Testis (tissue), 3 donors: ENCODE results near the gene MYO1F. TPM values are rescaled to one million over a fixed set of nuclear protein-coding genes. Genes with fewer than 3 reads are reported as not detected.
"Not testable (repeated sequence)": the region's sequence is repeated elsewhere in the genome, so short reads cannot be mapped to it uniquely, and the experiment has no call there.

Experiments
- DNase-seq: peaks from one replicate; pipeline ENCODE4 v3.0.0-alpha.2; 2019
- H3K27ac ChIP-seq, 2 donors: fragments of 200-600 bp; sonication (generic); one replicate each; pipeline ENCODE4 v1.5.1; 2019
- H3K27me3 ChIP-seq: fragments of 200-600 bp; sonication (generic); one replicate; pipeline ENCODE4 v1.5.1; 2019
- H3K36me3 ChIP-seq: fragments of 200-600 bp; sonication (generic); one replicate; pipeline ENCODE4 v1.5.1; 2017; ENCODE audit warnings: low read depth; ENCODE audit errors: missing control alignments
- H3K4me1 ChIP-seq: fragments of 200-600 bp; sonication (generic); one replicate; pipeline ENCODE4 v1.5.1; 2019
- H3K4me3 ChIP-seq, 2 donors: fragments of 200-600 bp; sonication (generic); one replicate each; pipeline ENCODE4 v1.5.1; 2017 to 2019
- H3K9me3 ChIP-seq: fragments of 200-600 bp; sonication (generic); one replicate; pipeline ENCODE4 v1.5.1; 2017
- CTCF ChIP-seq, 3 experiments: fragments of 450-650 bp in 2 of 3; fragments of 200-600 bp in 1 of 3; sonication (generic) in 1 of 3; IDR thresholded peaks; one replicate each; pipeline ENCODE4 v1.5.1; 2016 to 2019; ENCODE audit warnings: antibody characterized with exemption in 3 of 3, mild to moderate bottlenecking in 2 of 3, moderate library complexity in 1 of 3
- POLR2A ChIP-seq: fragments of 450-650 bp; IDR thresholded peaks from one replicate; pipeline ENCODE4 v1.6.1; 2017; ENCODE audit warnings: antibody characterized with exemption, mild to moderate bottlenecking, moderate library complexity
- WGBS, 2 donors: methylation state at CpG; one replicate each; pipeline ENCODE4 v1.1.5; 2018; 5-methylcytosine and 5-hydroxymethylcytosine counted together
- intact Hi-C: fragments of 100-400 bp; cut with DNase I; formaldehyde crosslinking; loops from one replicate; pipeline ENCODE4 v1.15.1; 2023; ENCODE audit warnings: low total_unique reads
- polyA plus RNA-seq: library from polyadenylated mRNA; stranded (reverse); fragments of 350-450 nt; fragmentation: Illumina TruSeq; extraction: RNeasy Lipid Tissue Mini Kit (QIAGEN cat#74804); gene quantifications from one replicate; pipeline ENCODE4 v1.2.3, GENCODE V29; 2014; ENCODE audit warnings: low read depth, low replicate concordance; ENCODE audit not compliant: insufficient read depth
- total RNA-seq, 2 donors: library from RNA; depleted of rRNA; stranded (reverse); fragments of >200 nt; gene quantifications; one replicate each; pipeline ENCODE4 v1.2.3, GENCODE V29; 2016

MYO1F gene
- total and polyA plus RNA-seq, 3 donors from 2014 or later, result 4.7 to 6.7 (median 5.9) TPM

GRCh38 chr19:8575467-8575997, 1.7 kb downstream of the MYO1F start:
- Histone ChIP-seq H3K4me1 (no peaks in the 10 kb centered on the region), H3K27me3 (no peaks in the 10 kb centered on the region), H3K4me3 (no peak overlapping the region), H3K9me3 (no peaks in the 10 kb centered on the region), H3K27ac (no peak overlapping the region), H3K36me3 (no peaks in the 10 kb centered on the region)
- TF ChIP-seq POLR2A (no peak), CTCF (IDR thresholded peaks at IDR 0.05) (no peak)
- WGBS, 2 donors, result 43 to 66% methylated on average over 10 of the region's 10 CpGs
- intact Hi-C loops, result no loop called here
- DNase-seq, result no peak

- H3K27ac ChIP-seq, DNase-seq, H3K36me3 ChIP-seq, H3K4me3 ChIP-seq, H3K9me3 ChIP-seq, H3K27me3 ChIP-seq, intact Hi-C loops, H3K4me1 ChIP-seq: not testable (repeated sequence)
- WGBS, 2 donors, result 92 to 94% methylated on average over 7 of the region's 7 CpGs
These were observed 2.7 kb downstream of the MYO1F start for GRCh38 chr19:8574619-8574922.

GRCh38 chr19:8573316-8573715, 3.9 kb downstream of the MYO1F start:
- no peaks in the 10 kb centered on the region for H3K36me3 ChIP-seq
- TF ChIP-seq CTCF (IDR thresholded peaks at IDR 0.05), result no peak
- no peak for TF ChIP-seq POLR2A
- H3K27ac ChIP-seq, result no peak overlapping the region
- no peaks in the 10 kb centered on the region for H3K9me3 ChIP-seq
- DNase-seq, result no peak
- no peak overlapping the region for H3K4me3 ChIP-seq
- no peaks in the 10 kb centered on the region for H3K4me1 ChIP-seq
- no peaks in the 10 kb centered on the region for H3K27me3 ChIP-seq
- intact Hi-C loops, result no loop called here
- 92 to 95% methylated on average over 6 to 7 of the region's 7 CpGs for WGBS, 2 donors

GRCh38 chr19:8571006-8571411, 6.2 kb downstream of the MYO1F start:
- peak; percentile 20 for DNase-seq
- 63 to 69% methylated on average over 2 to 5 of the region's 5 CpGs for WGBS, 2 donors
- intact Hi-C loops, result no loop called here

GRCh38 chr19:8569066-8569771, 8.0 kb downstream of the MYO1F start:
- no peaks in the 10 kb centered on the region for H3K27me3 ChIP-seq
- H3K9me3 ChIP-seq, result no peaks in the 10 kb centered on the region
- TF ChIP-seq CTCF (IDR thresholded peaks at IDR 0.05), result no peak
- no peak for TF ChIP-seq POLR2A
- no peak overlapping the region for H3K27ac ChIP-seq
- no peak overlapping the region for H3K4me3 ChIP-seq
- DNase-seq, result peak; percentile 24
- no peaks in the 10 kb centered on the region for H3K36me3 ChIP-seq
- intact Hi-C loops, result no loop called here
- WGBS, 2 donors, result 83 to 85% methylated on average over 5 of the region's 5 CpGs
- no peaks in the 10 kb centered on the region for H3K4me1 ChIP-seq

More at GRCh38 chr19:8571006-8571411, 6.2 kb downstream of the MYO1F start:
- H3K27ac ChIP-seq, result no peak overlapping the region
- H3K4me1 ChIP-seq, result no peaks in the 10 kb centered on the region
- H3K27me3 ChIP-seq, result no peaks in the 10 kb centered on the region
- TF ChIP-seq POLR2A (no peak), CTCF (IDR thresholded peaks at IDR 0.05) (no peak)
- no peak overlapping the region for H3K4me3 ChIP-seq
- H3K9me3 ChIP-seq, result no peaks in the 10 kb centered on the region
- no peaks in the 10 kb centered on the region for H3K36me3 ChIP-seq
